Prostate gland (tissue), 1 donor: ENCODE measurements around the gene INPP4B.

Source experiments
- POLR2A ChIP-seq: fragments of 450-650 bp; IDR thresholded peaks from one replicate; pipeline ENCODE4 v1.6.1; 2016; ENCODE audit warnings: antibody characterized with exemption, mild to moderate bottlenecking
- POLR2AphosphoS5 ChIP-seq: sonication (generic); formaldehyde crosslinking; IDR thresholded peaks from one replicate; pipeline ENCODE4 v1.6.1; 2017; ENCODE audit warnings: antibody characterized with exemption

GRCh38 chr4:142352712-142353111, 493.4 kb downstream of the INPP4B start:
- TF ChIP-seq POLR2AphosphoS5 (no peak), POLR2A (no peak)
